OCI-LY7 (cell line): ENCODE measurements around the gene MSANTD2.

ENCODE experiments used
- CTCF ChIP-seq: fragments of 200-600 bp; sonication (generic); conservative IDR thresholded peaks from 2 replicates; pipeline ENCODE4 v1.5.1; 2014; ENCODE audit warnings: mild to moderate bottlenecking, antibody characterized with exemption, low read length, moderate library complexity, mixed read lengths
- EZH2phosphoT487 ChIP-seq: fragments of 200-600 bp; sonication (generic); IDR thresholded peaks from 2 replicates; pipeline ENCODE4 v1.6.1; 2018; ENCODE audit warnings: low read depth, borderline replicate concordance, mild to moderate bottlenecking, mixed run types, antibody characterized with exemption, low read length, moderate library complexity, mixed read lengths

GRCh38 chr11:124801014-124801413, 808 bp upstream of the MSANTD2 start:
- no peak for TF ChIP-seq CTCF
- no peak for TF ChIP-seq EZH2phosphoT487
